GM12864 (cell line): ENCODE measurements around the gene TYW1B.
"Not testable (repeated sequence)": the region's sequence is repeated elsewhere in the genome, so short reads cannot be mapped to it uniquely, and the experiment has no call there.

ENCODE experiments used
- DNase-seq: peaks from one replicate; pipeline ENCODE4 v3.0.0-alpha.2; 2011; ENCODE audit warnings: low read depth
- H3K4me3 ChIP-seq: 2 replicates; pipeline ENCODE4 v1.5.1; 2011; ENCODE audit warnings: mild to moderate bottlenecking, low read depth, low read length, control low read depth
- TF ChIP-seq, protein P1 (sequence below): IDR thresholded peaks from 2 replicates; pipeline ENCODE4 v1.5.1; 2011; ENCODE audit warnings: low read depth, mild to moderate bottlenecking, moderate library complexity, low read length, control low read depth, inconsistent platforms; ENCODE audit errors: missing control alignments

Gene TYW1B

DNA sequence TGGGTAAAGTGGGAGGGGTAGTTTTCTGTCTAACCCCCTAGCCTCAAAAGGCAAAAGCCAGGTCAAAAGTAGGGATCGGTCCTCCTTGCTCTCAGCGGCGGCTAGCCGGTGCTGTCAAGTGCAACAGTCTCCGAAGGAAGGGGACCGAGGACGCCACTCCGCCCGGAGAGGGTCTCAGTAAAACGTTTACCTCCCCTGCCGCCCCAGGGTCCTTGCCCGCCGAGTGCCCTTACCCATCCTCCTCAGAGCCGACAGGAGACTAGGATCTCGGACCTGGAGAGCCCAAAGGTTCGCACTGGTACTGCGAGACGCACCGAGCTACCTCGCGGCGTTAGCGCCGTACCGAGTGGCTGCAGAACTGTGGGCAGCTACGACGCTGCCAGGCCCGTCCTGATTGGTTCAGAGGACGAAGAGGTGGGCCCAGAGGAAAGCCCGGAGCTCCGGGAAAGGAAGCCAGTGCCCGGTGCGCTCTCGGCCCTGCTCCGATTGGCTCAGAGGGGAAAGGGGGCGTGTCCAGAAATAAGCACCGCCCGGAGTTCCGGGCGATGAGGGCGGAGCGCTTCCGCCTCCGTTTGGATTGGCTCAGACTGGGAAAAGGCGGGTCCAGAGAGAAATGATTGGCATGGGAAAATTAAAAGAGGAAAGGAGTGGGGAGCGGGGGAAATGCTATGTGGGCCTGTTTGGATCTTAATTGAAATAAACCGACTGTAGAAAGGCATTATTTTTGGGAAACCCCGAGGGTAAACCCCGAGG is at the start of gene TYW1B:
TSS of gene TYW1B (minus strand) at position 362 of the 753 bp plus-strand sequence. CDS start at position 237, 125 bp downstream.
- peak; percentile 88 for DNase-seq
- peak within 1 kb of the TSS; percentile 85 for H3K4me3 ChIP-seq

DNA sequence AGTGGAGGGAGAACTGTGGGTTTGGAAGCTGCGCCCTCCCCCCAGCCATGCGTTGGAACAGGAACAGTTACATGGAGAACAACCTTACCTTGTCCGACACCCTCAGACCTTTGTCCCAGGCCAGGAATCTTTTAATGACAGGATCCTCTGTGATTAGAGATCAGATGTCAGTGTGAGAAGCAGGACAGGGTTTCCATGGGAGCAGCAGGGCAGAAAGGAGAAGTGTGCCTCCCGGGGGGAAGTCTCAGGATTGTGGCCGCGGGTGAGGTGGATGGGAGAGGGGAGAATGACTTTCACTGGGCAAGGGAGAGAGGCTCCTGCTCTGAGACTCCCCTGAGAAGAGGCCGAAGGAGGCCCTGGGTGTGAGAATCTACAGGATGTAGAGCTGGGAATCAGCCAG is 39.6 kb upstream of the TYW1B start:
- DNase-seq: not testable (repeated sequence)

DNA sequence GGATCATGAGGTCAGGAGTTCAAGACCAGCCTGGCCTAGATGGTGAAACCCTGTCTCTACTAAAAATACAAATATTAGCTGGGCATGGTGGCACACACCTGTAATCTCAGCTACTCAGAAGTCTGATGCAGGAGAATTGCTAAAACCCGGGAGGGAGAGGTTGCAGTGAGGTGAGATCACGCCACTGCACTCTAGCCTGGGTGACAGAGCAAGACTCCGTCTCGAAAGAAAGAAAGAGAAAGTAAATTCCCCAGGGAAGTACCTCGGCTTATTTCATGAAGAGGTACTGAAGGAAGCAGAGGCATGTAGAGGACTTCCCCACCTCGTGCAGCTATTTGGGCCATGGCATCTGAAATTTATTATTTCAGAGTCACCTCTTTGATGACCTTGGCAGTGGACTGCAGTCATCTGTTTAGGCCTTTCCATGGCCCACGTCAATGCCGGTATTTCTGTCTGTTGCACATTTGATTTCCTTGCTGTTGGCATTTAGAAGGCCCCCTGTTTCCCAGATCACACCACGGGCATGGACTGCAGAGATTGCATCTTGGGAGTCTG is 30.9 kb upstream of the TYW1B start:
- not testable (repeated sequence) for H3K4me3 ChIP-seq
- peak; percentile 13 for DNase-seq

More for the DNA sequence above, 39.6 kb upstream of the TYW1B start:
- H3K4me3 ChIP-seq: not testable (repeated sequence)

GRCh38 chr7:72857925-72858324 is 29.9 kb upstream of the TYW1B start:
- not testable (repeated sequence) for H3K4me3 ChIP-seq, DNase-seq

- not testable (repeated sequence) for DNase-seq, H3K4me3 ChIP-seq
These were observed 27.3 kb upstream of the TYW1B start for GRCh38 chr7:72855261-72855660.

- not testable (repeated sequence) for DNase-seq, H3K4me3 ChIP-seq
These were observed 24.9 kb upstream of the TYW1B start for GRCh38 chr7:72852937-72853336.

DNA sequence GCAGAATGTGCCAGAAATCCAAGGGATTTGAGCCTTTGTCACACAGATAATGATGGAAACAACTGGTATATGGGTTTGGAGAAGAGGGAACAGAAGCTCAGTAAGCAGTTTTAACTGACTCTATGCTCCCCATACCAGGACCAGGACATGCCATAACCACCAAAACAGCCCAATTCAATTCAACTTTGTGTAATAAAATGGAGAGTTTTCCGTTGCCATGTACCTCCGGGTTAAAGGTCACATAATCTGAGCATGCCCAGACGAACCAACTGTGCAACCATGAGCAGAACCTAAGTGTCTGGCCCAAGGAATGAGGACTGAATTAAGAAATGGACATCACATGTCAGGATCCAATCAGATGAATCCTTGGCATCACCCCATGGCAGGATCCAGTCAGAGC is 22.7 kb upstream of the TYW1B start:
- H3K4me3 ChIP-seq, DNase-seq: not testable (repeated sequence)

GRCh38 chr7:72844146-72844545 is 16.1 kb upstream of the TYW1B start:
- not testable (repeated sequence) for H3K4me3 ChIP-seq, DNase-seq

DNA sequence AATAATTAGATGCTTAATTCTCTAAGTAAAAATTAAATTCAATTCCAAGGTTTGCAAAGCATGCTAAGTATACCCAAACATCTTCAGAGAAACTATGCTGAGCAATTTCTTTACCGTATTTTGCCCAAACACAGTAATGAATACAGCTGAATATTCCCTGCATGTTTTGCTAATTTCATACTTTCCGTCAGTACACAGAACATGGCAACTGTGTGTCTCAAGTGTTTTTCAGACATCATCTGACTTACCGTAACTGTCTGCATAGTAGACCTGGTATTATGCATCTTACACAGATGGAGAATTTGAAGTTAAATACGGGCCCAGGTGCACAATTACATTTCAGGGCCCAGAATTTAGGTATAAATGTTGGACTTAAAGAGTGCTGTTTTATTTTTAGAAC is 15.2 kb upstream of the TYW1B start:
- not testable (repeated sequence) for DNase-seq, H3K4me3 ChIP-seq

DNA sequence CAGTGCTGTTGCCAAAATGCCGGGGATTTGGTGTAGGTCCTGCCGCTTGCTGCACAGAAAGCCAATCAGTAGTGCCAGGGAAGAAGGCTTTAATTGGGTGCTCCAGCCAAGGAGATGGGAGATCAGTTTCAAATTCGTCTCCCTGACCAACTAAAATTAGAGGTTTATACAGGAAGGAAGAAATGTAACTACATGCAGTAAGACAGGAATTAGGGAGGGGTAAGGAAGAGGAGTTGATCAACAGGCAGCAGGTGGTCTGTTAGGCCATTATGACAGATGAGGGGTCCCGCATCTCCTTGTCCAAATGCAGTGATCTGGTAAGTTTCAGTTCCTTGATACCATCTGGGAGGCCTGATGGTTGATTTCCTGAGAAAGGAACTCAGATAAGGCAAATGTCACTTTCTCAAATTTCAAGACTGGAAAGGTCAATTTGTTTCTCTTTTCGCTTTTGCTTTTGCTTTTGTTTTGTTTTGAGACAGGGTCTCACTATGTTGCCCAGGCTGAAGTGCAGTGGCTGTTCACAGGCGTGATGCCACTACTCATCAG is 13.0 kb upstream of the TYW1B start:
- not testable (repeated sequence) for DNase-seq

DNA sequence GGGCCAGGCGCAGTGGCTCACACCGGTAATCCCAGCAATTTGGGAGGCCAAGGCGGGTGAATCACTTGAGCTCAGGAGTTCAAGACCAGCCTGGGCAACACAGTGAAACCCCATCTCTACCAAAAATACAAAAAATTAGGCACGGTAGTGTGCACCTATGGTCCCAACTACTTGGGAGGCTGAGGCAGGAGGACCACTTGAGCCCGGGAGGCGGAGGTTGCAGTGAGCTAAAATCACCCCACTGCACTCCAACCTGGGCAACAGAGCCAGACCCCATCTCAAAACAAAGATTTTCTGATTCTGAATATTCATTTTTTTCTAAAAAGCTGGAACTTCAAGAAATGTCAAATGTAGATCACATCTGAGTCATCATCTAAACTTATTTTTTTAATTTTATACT is 10.3 kb upstream of the TYW1B start:
- DNase-seq, H3K4me3 ChIP-seq: not testable (repeated sequence)

More for the DNA sequence above, 13.0 kb upstream of the TYW1B start:
- not testable (repeated sequence) for H3K4me3 ChIP-seq

GRCh38 chr7:72837291-72837690 is 9.3 kb upstream of the TYW1B start:
- H3K4me3 ChIP-seq, DNase-seq: not testable (repeated sequence)

DNA sequence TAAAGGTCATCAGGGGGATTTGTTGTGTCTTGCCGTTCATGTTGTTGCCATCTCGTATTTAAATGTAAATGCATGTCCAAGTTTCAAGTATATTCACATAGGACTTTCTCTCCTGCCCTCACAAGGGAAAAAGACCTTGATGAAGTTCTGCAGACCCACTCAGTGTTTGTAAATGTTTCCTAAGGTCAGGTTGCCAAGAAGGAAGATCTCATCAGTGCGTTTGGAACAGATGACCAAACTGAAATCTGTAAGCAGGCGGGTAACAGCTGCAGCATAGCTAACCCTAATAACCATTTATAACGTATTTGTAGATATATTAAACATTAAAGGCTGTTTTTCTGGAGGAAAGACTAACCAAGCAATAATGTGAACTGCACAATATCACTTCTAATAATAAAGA is 2.6 kb upstream of the TYW1B start:
- H3K4me3 ChIP-seq: peak overlapping the region; percentile 67
- DNase-seq: not testable (repeated sequence)

DNA sequence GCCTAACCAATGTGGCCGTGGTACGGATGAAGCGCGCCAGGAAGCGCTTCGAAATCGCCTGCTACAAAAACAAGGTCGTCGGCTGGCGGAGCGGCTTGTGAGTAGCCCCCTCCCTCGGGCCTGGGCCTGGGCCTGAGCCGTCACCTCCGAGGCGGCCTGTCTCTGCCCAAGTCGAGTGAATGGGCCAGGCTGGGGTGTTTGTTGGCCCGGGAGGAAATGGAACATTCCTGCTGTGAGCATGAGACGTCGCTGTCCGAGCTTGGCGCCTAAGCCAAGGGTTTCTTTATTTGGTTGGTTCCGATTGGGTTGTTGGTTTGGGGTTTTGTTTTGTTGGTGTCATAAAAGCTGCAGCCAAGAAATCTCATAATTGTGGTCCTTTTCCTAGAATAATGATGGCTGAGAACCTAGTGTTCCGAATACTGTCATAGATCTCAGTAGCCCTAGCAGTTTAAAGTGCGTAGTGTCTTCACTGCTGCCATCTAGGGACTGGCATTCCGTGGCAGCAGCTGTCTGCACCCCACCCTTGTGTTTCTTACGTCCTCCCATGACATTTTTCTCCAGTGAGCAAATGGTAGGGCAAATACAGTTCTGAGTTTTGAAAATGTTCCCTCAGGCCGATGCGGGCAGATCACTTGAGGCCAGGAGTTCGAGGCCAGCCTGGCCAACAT is 1.8 kb upstream of the TYW1B start:
- not testable (repeated sequence) for DNase-seq
- TF ChIP-seq, protein P1, sequence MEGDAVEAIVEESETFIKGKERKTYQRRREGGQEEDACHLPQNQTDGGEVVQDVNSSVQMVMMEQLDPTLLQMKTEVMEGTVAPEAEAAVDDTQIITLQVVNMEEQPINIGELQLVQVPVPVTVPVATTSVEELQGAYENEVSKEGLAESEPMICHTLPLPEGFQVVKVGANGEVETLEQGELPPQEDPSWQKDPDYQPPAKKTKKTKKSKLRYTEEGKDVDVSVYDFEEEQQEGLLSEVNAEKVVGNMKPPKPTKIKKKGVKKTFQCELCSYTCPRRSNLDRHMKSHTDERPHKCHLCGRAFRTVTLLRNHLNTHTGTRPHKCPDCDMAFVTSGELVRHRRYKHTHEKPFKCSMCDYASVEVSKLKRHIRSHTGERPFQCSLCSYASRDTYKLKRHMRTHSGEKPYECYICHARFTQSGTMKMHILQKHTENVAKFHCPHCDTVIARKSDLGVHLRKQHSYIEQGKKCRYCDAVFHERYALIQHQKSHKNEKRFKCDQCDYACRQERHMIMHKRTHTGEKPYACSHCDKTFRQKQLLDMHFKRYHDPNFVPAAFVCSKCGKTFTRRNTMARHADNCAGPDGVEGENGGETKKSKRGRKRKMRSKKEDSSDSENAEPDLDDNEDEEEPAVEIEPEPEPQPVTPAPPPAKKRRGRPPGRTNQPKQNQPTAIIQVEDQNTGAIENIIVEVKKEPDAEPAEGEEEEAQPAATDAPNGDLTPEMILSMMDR: peak; percentile 48
- H3K4me3 ChIP-seq: peak overlapping the region; percentile 67

- peak overlapping the region; percentile 67 for H3K4me3 ChIP-seq
- peak; percentile 96 for DNase-seq
These were observed 1.3 kb upstream of the TYW1B start for GRCh38 chr7:72829291-72829686.
